ENCODE data around the gene MTOR.

MTOR gene

DNA sequence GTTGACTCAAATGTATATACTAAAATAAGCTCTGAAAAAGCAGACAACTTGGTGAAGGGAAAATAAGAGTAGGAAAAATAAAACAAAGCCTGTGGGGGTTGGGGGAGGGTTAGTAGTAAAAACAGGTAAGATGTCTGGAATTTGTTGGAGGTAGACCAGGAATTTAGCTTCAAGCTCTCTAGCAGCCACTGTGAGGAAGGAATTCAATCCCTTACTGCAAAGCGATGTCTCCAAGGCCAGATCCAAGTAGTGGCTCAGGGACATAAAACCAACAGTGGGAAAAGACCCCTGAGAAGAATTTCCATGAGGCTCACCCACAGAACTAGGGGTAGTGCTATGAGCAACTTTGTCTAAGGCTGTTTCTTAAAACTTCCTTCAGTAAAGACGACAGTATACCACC lies 65.4 kb downstream of the MTOR start:
- Histone ChIP-seq H3K36me3 (replicated peaks; ENCODE audit: insufficient read depth, low read length) (0 out of 2 replicates have a peak, but pooled peaks cover 3% of the 10 kb centered on the region), H3K9me3 (replicated peaks; ENCODE audit: insufficient read depth, low read length) (no peaks in the 10 kb centered on the region), H3K79me2 (ENCODE audit: low read length) (no peaks in the 10 kb centered on the region), H3K4me2 (ENCODE audit: low read depth, low read length) (no peak overlapping the region), H3K27me3 (replicated peaks; ENCODE audit: insufficient read depth, low read length) (no peaks in the 10 kb centered on the region), H4K20me1 (ENCODE audit: insufficient read depth, low read length) (no peaks in the 10 kb centered on the region), H3K9ac (ENCODE audit: low read length) (no peak overlapping the region), H3K27ac (ENCODE audit: low read length) (no peak overlapping the region), H3K9me2 (replicated peaks; ENCODE audit: insufficient read depth, low read length) (no peaks in the 10 kb centered on the region), H3K4me3 (ENCODE audit: low read length) (no peak overlapping the region), H3K4me1 (ENCODE audit: low read length) (no peaks in the 10 kb centered on the region), H2AFZ (ENCODE audit: low read length) (no peak overlapping the region), H3F3A (ENCODE audit: insufficient read depth, low read length) (no peaks in the 10 kb centered on the region; the same call in 1 of the 2 replicates)
- no peak for DNase-seq
- TF ChIP-seq EZH2phosphoT487 (IDR thresholded peaks at IDR 0.05; ENCODE audit: low read length) (no peak), EZH2 (optimal IDR thresholded peaks at IDR 0.05; ENCODE audit: low read depth, low read length) (no peak)
- TF ChIP-seq, protein P1, sequence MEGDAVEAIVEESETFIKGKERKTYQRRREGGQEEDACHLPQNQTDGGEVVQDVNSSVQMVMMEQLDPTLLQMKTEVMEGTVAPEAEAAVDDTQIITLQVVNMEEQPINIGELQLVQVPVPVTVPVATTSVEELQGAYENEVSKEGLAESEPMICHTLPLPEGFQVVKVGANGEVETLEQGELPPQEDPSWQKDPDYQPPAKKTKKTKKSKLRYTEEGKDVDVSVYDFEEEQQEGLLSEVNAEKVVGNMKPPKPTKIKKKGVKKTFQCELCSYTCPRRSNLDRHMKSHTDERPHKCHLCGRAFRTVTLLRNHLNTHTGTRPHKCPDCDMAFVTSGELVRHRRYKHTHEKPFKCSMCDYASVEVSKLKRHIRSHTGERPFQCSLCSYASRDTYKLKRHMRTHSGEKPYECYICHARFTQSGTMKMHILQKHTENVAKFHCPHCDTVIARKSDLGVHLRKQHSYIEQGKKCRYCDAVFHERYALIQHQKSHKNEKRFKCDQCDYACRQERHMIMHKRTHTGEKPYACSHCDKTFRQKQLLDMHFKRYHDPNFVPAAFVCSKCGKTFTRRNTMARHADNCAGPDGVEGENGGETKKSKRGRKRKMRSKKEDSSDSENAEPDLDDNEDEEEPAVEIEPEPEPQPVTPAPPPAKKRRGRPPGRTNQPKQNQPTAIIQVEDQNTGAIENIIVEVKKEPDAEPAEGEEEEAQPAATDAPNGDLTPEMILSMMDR (IDR thresholded peaks at IDR 0.05; ENCODE audit: low read length), result no peak

DNA sequence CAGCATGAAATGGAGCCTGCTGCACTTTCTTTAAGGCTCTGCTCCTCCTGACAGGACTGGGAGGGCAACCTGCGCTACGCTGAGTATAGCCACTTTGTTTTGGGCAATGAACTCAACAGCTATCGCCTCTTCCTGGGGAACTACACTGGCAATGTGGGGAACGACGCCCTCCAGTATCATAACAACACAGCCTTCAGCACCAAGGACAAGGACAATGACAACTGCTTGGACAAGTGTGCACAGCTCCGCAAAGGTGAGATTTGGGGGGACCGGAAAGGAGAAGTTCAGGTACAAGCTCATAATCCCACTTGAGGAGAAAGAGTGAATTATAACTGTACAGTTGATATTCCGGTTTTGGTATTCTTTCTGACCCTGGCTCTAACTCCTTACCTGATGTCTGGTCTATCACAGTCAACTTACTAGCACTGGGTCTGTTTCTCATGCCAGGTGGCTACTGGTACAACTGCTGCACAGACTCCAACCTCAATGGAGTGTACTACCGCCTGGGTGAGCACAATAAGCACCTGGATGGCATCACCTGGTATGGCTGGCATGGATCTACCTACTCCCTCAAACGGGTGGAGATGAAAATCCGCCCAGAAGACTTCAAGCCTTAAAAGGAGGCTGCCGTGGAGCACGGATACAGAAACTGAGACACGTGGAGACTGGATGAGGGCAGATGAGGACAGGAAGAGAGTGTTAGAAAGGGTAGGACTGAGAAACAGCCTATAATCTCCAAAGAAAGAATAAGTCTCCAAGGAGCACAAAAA lies 67.8 kb downstream of the MTOR start:
- no peaks in the 10 kb centered on the region for H3K79me2 ChIP-seq (ENCODE audit: low read length)
- no peak overlapping the region for H3K27ac ChIP-seq (ENCODE audit: low read length)
- TF ChIP-seq EZH2 (optimal IDR thresholded peaks at IDR 0.05; ENCODE audit: low read depth, low read length) (no peak), EZH2phosphoT487 (IDR thresholded peaks at IDR 0.05; ENCODE audit: low read length) (no peak)
- TF ChIP-seq, protein P1 (IDR thresholded peaks at IDR 0.05; ENCODE audit: low read length), result no peak
- H3K9me2 ChIP-seq (replicated peaks; ENCODE audit: insufficient read depth, low read length), result no peaks in the 10 kb centered on the region
- H3K4me1 ChIP-seq (ENCODE audit: low read length), result no peaks in the 10 kb centered on the region
- 0 out of 2 replicates have a peak, but pooled peaks cover 3% of the 10 kb centered on the region for H3K36me3 ChIP-seq (replicated peaks; ENCODE audit: insufficient read depth, low read length)
- H3K9ac ChIP-seq (ENCODE audit: low read length), result no peak overlapping the region
- DNase-seq, result no peak
- no peak overlapping the region for H3K4me3 ChIP-seq (ENCODE audit: low read length)
- H3K9me3 ChIP-seq (replicated peaks; ENCODE audit: insufficient read depth, low read length), result no peaks in the 10 kb centered on the region
- no peak overlapping the region for H2AFZ ChIP-seq (ENCODE audit: low read length)
- no peaks in the 10 kb centered on the region; the same call in 1 of the 2 replicates for H3F3A ChIP-seq (ENCODE audit: insufficient read depth, low read length)
- no peaks in the 10 kb centered on the region for H3K27me3 ChIP-seq (replicated peaks; ENCODE audit: insufficient read depth, low read length)
- no peak overlapping the region for H3K4me2 ChIP-seq (ENCODE audit: low read depth, low read length)
- no peaks in the 10 kb centered on the region for H4K20me1 ChIP-seq (ENCODE audit: insufficient read depth, low read length)

DNA sequence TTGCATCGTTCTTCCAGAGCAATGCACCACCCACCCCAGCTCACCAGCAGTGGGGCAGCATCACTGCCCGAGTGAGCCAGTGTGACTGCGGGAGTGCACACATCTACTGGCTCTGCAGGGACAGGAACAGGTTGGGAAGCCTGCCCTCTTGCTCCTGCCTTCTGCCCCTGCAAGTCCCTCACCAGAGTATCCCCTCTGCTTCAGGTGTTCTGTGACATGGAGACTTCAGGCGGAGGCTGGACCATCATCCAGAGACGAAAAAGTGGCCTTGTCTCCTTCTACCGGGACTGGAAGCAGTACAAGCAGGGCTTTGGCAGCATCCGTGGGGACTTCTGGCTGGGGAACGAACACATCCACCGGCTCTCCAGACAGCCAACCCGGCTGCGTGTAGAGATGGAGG lies 69.0 kb downstream of the MTOR start:
- Histone ChIP-seq H3K36me3 (replicated peaks; ENCODE audit: insufficient read depth, low read length) (0 out of 2 replicates have a peak, but pooled peaks cover 3% of the 10 kb centered on the region), H3K9me2 (replicated peaks; ENCODE audit: insufficient read depth, low read length) (no peaks in the 10 kb centered on the region), H3K9ac (ENCODE audit: low read length) (no peak overlapping the region), H3F3A (ENCODE audit: insufficient read depth, low read length) (no peaks in the 10 kb centered on the region; the same call in 1 of the 2 replicates), H3K4me2 (ENCODE audit: low read depth, low read length) (no peak overlapping the region), H3K79me2 (ENCODE audit: low read length) (no peaks in the 10 kb centered on the region), H3K27me3 (replicated peaks; ENCODE audit: insufficient read depth, low read length) (no peaks in the 10 kb centered on the region), H3K4me1 (ENCODE audit: low read length) (no peaks in the 10 kb centered on the region), H3K9me3 (replicated peaks; ENCODE audit: insufficient read depth, low read length) (no peaks in the 10 kb centered on the region), H3K27ac (ENCODE audit: low read length) (no peak overlapping the region), H4K20me1 (ENCODE audit: insufficient read depth, low read length) (no peaks in the 10 kb centered on the region), H2AFZ (ENCODE audit: low read length) (no peak overlapping the region), H3K4me3 (ENCODE audit: low read length) (no peak overlapping the region)
- no peak for DNase-seq
- TF ChIP-seq EZH2 (optimal IDR thresholded peaks at IDR 0.05; ENCODE audit: low read depth, low read length), result no peak
- TF ChIP-seq EZH2phosphoT487 (IDR thresholded peaks at IDR 0.05; ENCODE audit: low read length), result no peak
- TF ChIP-seq, protein P1 (IDR thresholded peaks at IDR 0.05; ENCODE audit: low read length), result no peak
